PC-9 (cell line): ENCODE measurements around the gene KIFBP.

Experiments used
- CTCF ChIP-seq: fragments of 200-600 bp; sonication (generic); conservative IDR thresholded peaks from 2 replicates; pipeline ENCODE4 v1.6.1; 2017; ENCODE audit warnings: mixed run types, antibody characterized with exemption, mild to moderate bottlenecking, moderate library complexity
- EZH2 ChIP-seq: fragments of 200-600 bp; sonication (generic); IDR thresholded peaks from 2 replicates; pipeline ENCODE4 v1.8.0; 2017; ENCODE audit warnings: antibody characterized with exemption, low read depth

GRCh38 chr10:68981074-68981473 is 7.5 kb upstream of the KIFBP start:
- TF ChIP-seq CTCF: peak; percentile 42; the same call in 1 of the 2 replicates
- TF ChIP-seq EZH2: no peak
